Measurements from ENCODE around the gene GRIK5. TPM values are rescaled to one million over a fixed set of nuclear protein-coding genes. Genes with fewer than 3 reads are reported as not detected.
"Not testable (repeated sequence)": the region's sequence is repeated elsewhere in the genome, so short reads cannot be mapped to it uniquely, and the experiment has no call there.

Gene GRIK5
- polyA plus RNA-seq, 3 donors from 2014 or later = not detected

GRCh38 chr19:42105368-42105767, 35.4 kb upstream of the GRIK5 start:
- H3K9me3 Mint-ChIP-seq = no peaks in the 10 kb centered on the region
- peaks cover 0 to 7% (median 3%) of the 10 kb centered on the region in 3 donors for H3K36me3 Mint-ChIP-seq
- peaks cover 0 to 2% (median 1%) of the 10 kb centered on the region in 3 donors for H3K27me3 Mint-ChIP-seq (ENCODE audit: low read depth in 3 of 3)
- H3K4me3 Mint-ChIP-seq = no peak overlapping the region
- no peak overlapping the region for H3K27ac Mint-ChIP-seq
- DNase-seq = no peak
- H3K4me1 Mint-ChIP-seq = peaks cover 3 to 7% of the 10 kb centered on the region in 2 donors

GRCh38 chr19:42102877-42103276, 32.9 kb upstream of the GRIK5 start:
- no peaks in the 10 kb centered on the region for H3K4me1 Mint-ChIP-seq
- no peaks in the 10 kb centered on the region for H3K9me3 Mint-ChIP-seq
- H3K4me3 Mint-ChIP-seq = no peak overlapping the region

GRCh38 chr19:42100241-42100640, 30.2 kb upstream of the GRIK5 start:
- not testable (repeated sequence) for H3K4me1 Mint-ChIP-seq; H3K27me3 Mint-ChIP-seq (ENCODE audit: low read depth in 3 of 3); H3K4me3 Mint-ChIP-seq; DNase-seq; H3K27ac Mint-ChIP-seq; H3K9me3 Mint-ChIP-seq
- H3K36me3 Mint-ChIP-seq = peaks cover 5 to 21% (median 15%) of the 10 kb centered on the region in 3 donors

More at GRCh38 chr19:42102877-42103276, 32.9 kb upstream of the GRIK5 start:
- Mint-ChIP-seq H3K36me3 (peaks cover 0 to 10% (median 10%) of the 10 kb centered on the region in 3 donors), H3K27ac (peak overlapping the region in 1 of 6 donors; percentile 11), H3K27me3 (ENCODE audit: low read depth in 3 of 3) (peaks cover 0 to 2% (median 1%) of the 10 kb centered on the region in 3 donors)
- DNase-seq = no peak

GRCh38 chr19:42099336-42099925, 29.4 kb upstream of the GRIK5 start:
- no peak overlapping the region for H3K4me3 Mint-ChIP-seq
- no peak overlapping the region for H3K27ac Mint-ChIP-seq
- H3K4me1 Mint-ChIP-seq = no peaks in the 10 kb centered on the region
- H3K36me3 Mint-ChIP-seq = peaks cover 11 to 29% (median 14%) of the 10 kb centered on the region in 3 donors
- no peaks in the 10 kb centered on the region for H3K9me3 Mint-ChIP-seq
- peaks cover 0 to 1% (median 0%) of the 10 kb centered on the region in 3 donors for H3K27me3 Mint-ChIP-seq (ENCODE audit: low read depth in 3 of 3)
- DNase-seq = no peak

GRCh38 chr19:42098781-42099180, 28.8 kb upstream of the GRIK5 start:
- DNase-seq = no peak
- Mint-ChIP-seq H3K36me3 (peaks cover 14 to 35% (median 21%) of the 10 kb centered on the region in 3 donors), H3K4me3 (no peak overlapping the region), H3K27me3 (ENCODE audit: low read depth in 3 of 3) (peaks cover 0 to 3% (median 0%) of the 10 kb centered on the region in 3 donors), H3K9me3 (no peaks in the 10 kb centered on the region), H3K4me1 (no peaks in the 10 kb centered on the region), H3K27ac (no peak overlapping the region)

- Mint-ChIP-seq H3K27me3 (ENCODE audit: low read depth in 3 of 3) (peaks cover 0 to 2% (median 0%) of the 10 kb centered on the region in 3 donors), H3K36me3 (peaks cover 14 to 35% (median 21%) of the 10 kb centered on the region in 3 donors), H3K9me3 (no peaks in the 10 kb centered on the region), H3K4me1 (peaks cover 0 to 2% of the 10 kb centered on the region in 2 donors), H3K27ac (no peak overlapping the region), H3K4me3 (no peak overlapping the region)
- no peak for DNase-seq
Observed at GRCh38 chr19:42097461-42097860, 27.5 kb upstream of the GRIK5 start.

- Mint-ChIP-seq H3K36me3 (peaks cover 14 to 35% (median 21%) of the 10 kb centered on the region in 3 donors), H3K4me1 (peaks cover 2 to 7% of the 10 kb centered on the region in 2 donors), H3K4me3 (no peak overlapping the region), H3K27ac (no peak overlapping the region), H3K9me3 (no peaks in the 10 kb centered on the region), H3K27me3 (ENCODE audit: low read depth in 3 of 3) (peaks cover 0 to 4% (median 0%) of the 10 kb centered on the region in 3 donors)
- no peak for DNase-seq
Observed at GRCh38 chr19:42096255-42096837, 26.3 kb upstream of the GRIK5 start.

- H3K9me3 Mint-ChIP-seq = no peaks in the 10 kb centered on the region
- DNase-seq = no peak
- H3K4me1 Mint-ChIP-seq = peaks cover 6 to 13% of the 10 kb centered on the region in 2 donors
- H3K27ac Mint-ChIP-seq = no peak overlapping the region
- H3K4me3 Mint-ChIP-seq = no peak overlapping the region
- H3K36me3 Mint-ChIP-seq = peaks cover 14 to 32% (median 21%) of the 10 kb centered on the region in 3 donors
- peaks cover under 1 to 5% (median 2%) of the 10 kb centered on the region in 3 donors for H3K27me3 Mint-ChIP-seq (ENCODE audit: low read depth in 3 of 3)
Observed at GRCh38 chr19:42095814-42096230, 25.8 kb upstream of the GRIK5 start.

- Mint-ChIP-seq H3K27me3 (ENCODE audit: low read depth in 3 of 3) (peaks cover 3 to 9% (median 6%) of the 10 kb centered on the region in 3 donors), H3K36me3 (peaks cover 14 to 32% (median 21%) of the 10 kb centered on the region in 3 donors), H3K27ac (no peak overlapping the region), H3K9me3 (no peaks in the 10 kb centered on the region), H3K4me3 (no peak overlapping the region), H3K4me1 (peaks cover 11 to 18% of the 10 kb centered on the region in 2 donors)
- no peak for DNase-seq
Observed at GRCh38 chr19:42095142-42095813, 25.3 kb upstream of the GRIK5 start.

GRCh38 chr19:42093926-42094325, 23.9 kb upstream of the GRIK5 start:
- peaks cover 3 to 9% (median 6%) of the 10 kb centered on the region in 3 donors for H3K27me3 Mint-ChIP-seq (ENCODE audit: low read depth in 3 of 3)
- no peak overlapping the region for H3K27ac Mint-ChIP-seq
- peaks cover 14 to 31% (median 21%) of the 10 kb centered on the region in 3 donors for H3K36me3 Mint-ChIP-seq
- H3K4me1 Mint-ChIP-seq = peaks cover 15 to 19% of the 10 kb centered on the region in 2 donors
- DNase-seq = no peak
- H3K4me3 Mint-ChIP-seq = no peak overlapping the region
- no peaks in the 10 kb centered on the region for H3K9me3 Mint-ChIP-seq

GRCh38 chr19:42093505-42093904, 23.5 kb upstream of the GRIK5 start:
- peaks cover 3 to 9% (median 6%) of the 10 kb centered on the region in 3 donors for H3K27me3 Mint-ChIP-seq (ENCODE audit: low read depth in 3 of 3)
- peaks cover 15 to 19% of the 10 kb centered on the region in 2 donors for H3K4me1 Mint-ChIP-seq
- DNase-seq = no peak
- H3K9me3 Mint-ChIP-seq = no peaks in the 10 kb centered on the region
- no peak overlapping the region for H3K4me3 Mint-ChIP-seq
- H3K36me3 Mint-ChIP-seq = peaks cover 14 to 28% (median 21%) of the 10 kb centered on the region in 3 donors
- H3K27ac Mint-ChIP-seq = no peak overlapping the region

GRCh38 chr19:42092350-42092749, 22.3 kb upstream of the GRIK5 start:
- H3K4me1 Mint-ChIP-seq = peaks cover 16 to 19% of the 10 kb centered on the region in 2 donors
- H3K27me3 Mint-ChIP-seq (ENCODE audit: low read depth in 3 of 3) = peaks cover 3 to 9% (median 8%) of the 10 kb centered on the region in 3 donors
- H3K9me3 Mint-ChIP-seq = no peaks in the 10 kb centered on the region
- peak; percentile 13 to 31 (median 14) for DNase-seq
- peaks cover 14 to 25% (median 17%) of the 10 kb centered on the region in 3 donors for H3K36me3 Mint-ChIP-seq
- peak overlapping the region in 2 of 5 donors; percentile 28 to 38 for H3K4me3 Mint-ChIP-seq
- H3K27ac Mint-ChIP-seq = peak overlapping the region in 2 of 6 donors; percentile 62 to 68

GRCh38 chr19:42091742-42092141, 21.7 kb upstream of the GRIK5 start:
- Mint-ChIP-seq H3K9me3 (no peaks in the 10 kb centered on the region), H3K4me1 (peaks cover 16 to 19% of the 10 kb centered on the region in 2 donors), H3K4me3 (no peak overlapping the region), H3K36me3 (peaks cover 12 to 23% (median 15%) of the 10 kb centered on the region in 3 donors), H3K27me3 (ENCODE audit: low read depth in 3 of 3) (peaks cover 3 to 9% (median 8%) of the 10 kb centered on the region in 3 donors), H3K27ac (no peak overlapping the region)
- DNase-seq = no peak

GRCh38 chr19:42091300-42091699, 21.3 kb upstream of the GRIK5 start:
- Mint-ChIP-seq H3K36me3 (peaks cover 9 to 18% (median 12%) of the 10 kb centered on the region in 3 donors), H3K4me1 (peaks cover 16 to 19% of the 10 kb centered on the region in 2 donors), H3K4me3 (peak overlapping the region in 2 of 5 donors; percentile 73 to 75), H3K27me3 (ENCODE audit: low read depth in 3 of 3) (peaks cover 3 to 9% (median 8%) of the 10 kb centered on the region in 3 donors), H3K27ac (peak overlapping the region; percentile 71 to 89 (median 82)), H3K9me3 (no peaks in the 10 kb centered on the region)
- DNase-seq = no peak

Data from immature natural killer cell (primary cell).